ENCODE measurements around the gene YARS1. TPM values are rescaled to one million over a fixed set of nuclear protein-coding genes. Genes with fewer than 3 reads are reported as not detected.

YARS1 gene
- polyA plus RNA-seq, 2 of the 4 experiments (the other 2 are of a cell fraction): 92.5 to 103 TPM

DNA sequence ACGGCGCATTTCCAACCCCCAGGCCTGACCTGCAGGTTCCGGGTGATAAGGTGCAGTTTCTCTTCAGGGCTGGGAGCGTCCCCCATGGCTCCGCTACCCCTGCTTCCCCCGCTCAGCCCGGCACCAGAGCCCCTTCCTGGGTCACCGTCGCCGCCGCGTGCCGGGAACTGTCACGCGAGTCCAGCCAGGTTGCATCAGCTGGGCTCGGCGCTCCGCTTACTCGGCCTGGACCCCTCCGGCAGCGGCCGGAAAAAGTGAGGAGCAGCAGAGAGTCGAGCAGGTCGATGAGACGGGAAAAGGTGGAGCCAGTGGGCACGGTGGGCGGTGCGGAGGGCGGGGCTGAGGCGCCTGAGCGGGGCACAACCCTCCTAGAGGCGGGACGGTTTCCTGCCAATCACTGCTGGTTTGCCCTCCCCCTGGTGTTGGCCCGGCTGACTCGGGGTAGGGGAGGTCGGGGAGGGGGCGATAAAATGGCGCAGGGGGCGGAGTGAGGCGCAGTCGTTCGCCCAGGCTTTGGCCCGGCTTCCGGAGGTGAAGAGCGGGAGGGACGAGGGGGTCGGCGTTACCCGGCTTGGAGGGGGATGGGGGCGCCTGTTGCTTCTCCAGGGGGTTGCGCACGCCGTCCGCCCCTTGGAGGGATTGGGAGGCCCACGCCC, at the start of gene YARS1, which contains the start of gene S100PBP (continued):
- TF ChIP-seq NR3C1 (IDR thresholded peaks at IDR 0.05) (no peak), RAD21 (conservative IDR thresholded peaks at IDR 0.05 in 1 of 2, IDR thresholded peaks at IDR 0.05 in 1 of 2) (no peak), SREBF2 (IDR thresholded peaks at IDR 0.05) (no peak), JUN (IDR thresholded peaks at IDR 0.05) (peak in 1 of 2 experiments; percentile 82; a peak in 3 of 5 replicates), NPAS2 (CRISPR knock-in tag; IDR thresholded peaks at IDR 0.05; ENCODE audit: borderline replicate concordance) (peak; percentile 66; the same call in 1 of the 2 replicates), TP53 (CRISPR knock-in tag; IDR thresholded peaks at IDR 0.05) (no peak), JUNB (IDR thresholded peaks at IDR 0.05) (no peak), SMC3 (IDR thresholded peaks at IDR 0.05) (no peak), CBX2 (IDR thresholded peaks at IDR 0.05; ENCODE audit: borderline replicate concordance, low read depth) (no peak), KDM1A (IDR thresholded peaks at IDR 0.05; ENCODE audit: low read depth) (no peak), HOXB5 (CRISPR knock-in tag; IDR thresholded peaks at IDR 0.05) (no peak), HOXB13 (CRISPR knock-in tag; IDR thresholded peaks at IDR 0.05; ENCODE audit: low read depth) (no peak), RNF2 (IDR thresholded peaks at IDR 0.05; ENCODE audit: borderline replicate concordance, low read depth) (no peak), EP300 (IDR thresholded peaks at IDR 0.05) (no peak), CHD2 (IDR thresholded peaks at IDR 0.05; ENCODE audit: low read length, partially characterized antibody) (no peak)
- TF ChIP-seq, protein P1, sequence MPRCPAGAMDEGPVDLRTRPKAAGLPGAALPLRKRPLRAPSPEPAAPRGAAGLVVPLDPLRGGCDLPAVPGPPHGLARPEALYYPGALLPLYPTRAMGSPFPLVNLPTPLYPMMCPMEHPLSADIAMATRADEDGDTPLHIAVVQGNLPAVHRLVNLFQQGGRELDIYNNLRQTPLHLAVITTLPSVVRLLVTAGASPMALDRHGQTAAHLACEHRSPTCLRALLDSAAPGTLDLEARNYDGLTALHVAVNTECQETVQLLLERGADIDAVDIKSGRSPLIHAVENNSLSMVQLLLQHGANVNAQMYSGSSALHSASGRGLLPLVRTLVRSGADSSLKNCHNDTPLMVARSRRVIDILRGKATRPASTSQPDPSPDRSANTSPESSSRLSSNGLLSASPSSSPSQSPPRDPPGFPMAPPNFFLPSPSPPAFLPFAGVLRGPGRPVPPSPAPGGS (IDR thresholded peaks at IDR 0.05): peak; percentile 73; the same call in 1 of the 3 replicates
- TF ChIP-seq, protein P2, sequence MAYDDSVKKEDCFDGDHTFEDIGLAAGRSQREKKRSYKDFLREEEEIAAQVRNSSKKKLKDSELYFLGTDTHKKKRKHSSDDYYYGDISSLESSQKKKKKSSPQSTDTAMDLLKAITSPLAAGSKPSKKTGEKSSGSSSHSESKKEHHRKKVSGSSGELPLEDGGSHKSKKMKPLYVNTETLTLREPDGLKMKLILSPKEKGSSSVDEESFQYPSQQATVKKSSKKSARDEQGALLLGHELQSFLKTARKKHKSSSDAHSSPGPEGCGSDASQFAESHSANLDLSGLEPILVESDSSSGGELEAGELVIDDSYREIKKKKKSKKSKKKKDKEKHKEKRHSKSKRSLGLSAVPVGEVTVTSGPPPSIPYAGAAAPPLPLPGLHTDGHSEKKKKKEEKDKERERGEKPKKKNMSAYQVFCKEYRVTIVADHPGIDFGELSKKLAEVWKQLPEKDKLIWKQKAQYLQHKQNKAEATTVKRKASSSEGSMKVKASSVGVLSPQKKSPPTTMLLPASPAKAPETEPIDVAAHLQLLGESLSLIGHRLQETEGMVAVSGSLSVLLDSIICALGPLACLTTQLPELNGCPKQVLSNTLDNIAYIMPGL (CRISPR knock-in tag; IDR thresholded peaks at IDR 0.05; ENCODE audit: borderline replicate concordance): no peak
- TF ChIP-seq, protein P3, sequence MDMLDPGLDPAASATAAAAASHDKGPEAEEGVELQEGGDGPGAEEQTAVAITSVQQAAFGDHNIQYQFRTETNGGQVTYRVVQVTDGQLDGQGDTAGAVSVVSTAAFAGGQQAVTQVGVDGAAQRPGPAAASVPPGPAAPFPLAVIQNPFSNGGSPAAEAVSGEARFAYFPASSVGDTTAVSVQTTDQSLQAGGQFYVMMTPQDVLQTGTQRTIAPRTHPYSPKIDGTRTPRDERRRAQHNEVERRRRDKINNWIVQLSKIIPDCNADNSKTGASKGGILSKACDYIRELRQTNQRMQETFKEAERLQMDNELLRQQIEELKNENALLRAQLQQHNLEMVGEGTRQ (IDR thresholded peaks at IDR 0.05): no peak
- TF ChIP-seq, protein P4, sequence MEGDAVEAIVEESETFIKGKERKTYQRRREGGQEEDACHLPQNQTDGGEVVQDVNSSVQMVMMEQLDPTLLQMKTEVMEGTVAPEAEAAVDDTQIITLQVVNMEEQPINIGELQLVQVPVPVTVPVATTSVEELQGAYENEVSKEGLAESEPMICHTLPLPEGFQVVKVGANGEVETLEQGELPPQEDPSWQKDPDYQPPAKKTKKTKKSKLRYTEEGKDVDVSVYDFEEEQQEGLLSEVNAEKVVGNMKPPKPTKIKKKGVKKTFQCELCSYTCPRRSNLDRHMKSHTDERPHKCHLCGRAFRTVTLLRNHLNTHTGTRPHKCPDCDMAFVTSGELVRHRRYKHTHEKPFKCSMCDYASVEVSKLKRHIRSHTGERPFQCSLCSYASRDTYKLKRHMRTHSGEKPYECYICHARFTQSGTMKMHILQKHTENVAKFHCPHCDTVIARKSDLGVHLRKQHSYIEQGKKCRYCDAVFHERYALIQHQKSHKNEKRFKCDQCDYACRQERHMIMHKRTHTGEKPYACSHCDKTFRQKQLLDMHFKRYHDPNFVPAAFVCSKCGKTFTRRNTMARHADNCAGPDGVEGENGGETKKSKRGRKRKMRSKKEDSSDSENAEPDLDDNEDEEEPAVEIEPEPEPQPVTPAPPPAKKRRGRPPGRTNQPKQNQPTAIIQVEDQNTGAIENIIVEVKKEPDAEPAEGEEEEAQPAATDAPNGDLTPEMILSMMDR (IDR thresholded peaks at IDR 0.05): no peak
- TF ChIP-seq, protein P5, sequence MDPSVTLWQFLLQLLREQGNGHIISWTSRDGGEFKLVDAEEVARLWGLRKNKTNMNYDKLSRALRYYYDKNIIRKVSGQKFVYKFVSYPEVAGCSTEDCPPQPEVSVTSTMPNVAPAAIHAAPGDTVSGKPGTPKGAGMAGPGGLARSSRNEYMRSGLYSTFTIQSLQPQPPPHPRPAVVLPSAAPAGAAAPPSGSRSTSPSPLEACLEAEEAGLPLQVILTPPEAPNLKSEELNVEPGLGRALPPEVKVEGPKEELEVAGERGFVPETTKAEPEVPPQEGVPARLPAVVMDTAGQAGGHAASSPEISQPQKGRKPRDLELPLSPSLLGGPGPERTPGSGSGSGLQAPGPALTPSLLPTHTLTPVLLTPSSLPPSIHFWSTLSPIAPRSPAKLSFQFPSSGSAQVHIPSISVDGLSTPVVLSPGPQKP (IDR thresholded peaks at IDR 0.05; ENCODE audit: low read depth, low read length): no peak

All from A549 (cell line).